Testis (tissue), 2 donors: ENCODE data around the gene CEBPZ.

Experiments
- CTCF ChIP-seq, 3 experiments: fragments of 450-650 bp in 2 of 3; fragments of 200-600 bp in 1 of 3; sonication (generic) in 1 of 3; IDR thresholded peaks; one replicate each; pipeline ENCODE4 v1.5.1; 2016 to 2019; ENCODE audit warnings: antibody characterized with exemption in 3 of 3, mild to moderate bottlenecking in 2 of 3, moderate library complexity in 1 of 3
- POLR2A ChIP-seq: fragments of 450-650 bp; IDR thresholded peaks from one replicate; pipeline ENCODE4 v1.6.1; 2017; ENCODE audit warnings: antibody characterized with exemption, mild to moderate bottlenecking, moderate library complexity

- TF ChIP-seq CTCF (IDR thresholded peaks at IDR 0.05): no peak
- TF ChIP-seq POLR2A: no peak
Observed at GRCh38 chr2:37191253-37191652, 40.1 kb downstream of the CEBPZ start.
